HepG2 (cell line): ENCODE measurements around the gene KDM3B. TPM values are rescaled to one million over a fixed set of nuclear protein-coding genes. Genes with fewer than 3 reads are reported as not detected.
A peak's percentile ranks its signal among the peaks of the same experiment; 100 is the strongest.

Source experiments
- ATAD3A ChIP-seq: sonication (generic); formaldehyde crosslinking; IDR thresholded peaks from 2 replicates; pipeline ENCODE4 v1.4.0; 2020; ENCODE audit warnings: missing genetic modification reagents
- CENPT ChIP-seq: sonication (generic); formaldehyde crosslinking; IDR thresholded peaks from 2 replicates; pipeline ENCODE4 v1.8.0; 2022; ENCODE audit warnings: low read depth, mild to moderate bottlenecking, moderate library complexity, missing genetic modification reagents
- EP300 ChIP-seq, 3 experiments: sonication (generic) in 1 of 3; formaldehyde crosslinking in 1 of 3; IDR thresholded peaks; 2 replicates each; pipeline versions ENCODE4 v1.5.1 to v1.6.1; 2011 to 2020; ENCODE audit warnings: low read depth in 2 of 3, low read length in 2 of 3, borderline replicate concordance in 1 of 3, improper control_type of control experiment in 1 of 3, mild to moderate bottlenecking in 1 of 3, missing genetic modification reagents in 1 of 3, moderate library complexity in 1 of 3
- ERF ChIP-seq: IDR thresholded peaks from 2 replicates; pipeline ENCODE4 v1.6.1; 2018; ENCODE audit warnings: missing biosample characterization, missing genetic modification reagents
- FOXM1 ChIP-seq: sonication (generic); formaldehyde crosslinking; IDR thresholded peaks from 2 replicates; pipeline ENCODE4 v1.5.0; 2020; ENCODE audit warnings: missing genetic modification reagents
- HDAC6 ChIP-seq: fragments of 200-600 bp; sonication (generic); IDR thresholded peaks from 2 replicates; pipeline ENCODE4 v1.7.0; 2017; ENCODE audit warnings: mild to moderate bottlenecking, antibody characterized with exemption, low read length, low read depth
- MIXL1 ChIP-seq: IDR thresholded peaks from 2 replicates; pipeline ENCODE4 v1.6.1; 2016
- MYNN ChIP-seq: sonication (generic); formaldehyde crosslinking; IDR thresholded peaks from 2 replicates; pipeline ENCODE4 v1.4.0; 2020; ENCODE audit warnings: mild to moderate bottlenecking, low read depth, missing genetic modification reagents
- NFKBIZ ChIP-seq: IDR thresholded peaks from 2 replicates; pipeline ENCODE4 v1.6.1; 2018; ENCODE audit warnings: missing genetic modification reagents, missing compliant biosample characterization
- SMAD1 ChIP-seq: sonication (generic); formaldehyde crosslinking; IDR thresholded peaks from 2 replicates; pipeline ENCODE4 v1.4.0; 2020; ENCODE audit warnings: missing genetic modification reagents, low read depth, mild to moderate bottlenecking, borderline replicate concordance
- SP4 ChIP-seq: sonication (generic); formaldehyde crosslinking; IDR thresholded peaks from 2 replicates; pipeline ENCODE4 v1.8.1; 2023; ENCODE audit warnings: mild to moderate bottlenecking, missing genetic modification reagents
- TBX2 ChIP-seq: sonication (generic); formaldehyde crosslinking; IDR thresholded peaks from 2 replicates; pipeline ENCODE4 v1.5.0; 2020; ENCODE audit warnings: missing genetic modification reagents, mild to moderate bottlenecking, borderline replicate concordance
- ZBTB20 ChIP-seq: sonication (generic); formaldehyde crosslinking; IDR thresholded peaks from 2 replicates; pipeline ENCODE4 v1.8.1; 2023; ENCODE audit warnings: missing genetic modification reagents, low read depth, mild to moderate bottlenecking, borderline replicate concordance
- ZBTB42 ChIP-seq: sonication (generic); formaldehyde crosslinking; IDR thresholded peaks from 2 replicates; pipeline ENCODE4 v1.5.0; 2020; ENCODE audit warnings: mild to moderate bottlenecking, missing genetic modification reagents
- ZFP90 ChIP-seq: sonication (generic); formaldehyde crosslinking; IDR thresholded peaks from 2 replicates; pipeline ENCODE4 v1.8.0; 2022; ENCODE audit warnings: missing genetic modification reagents, mild to moderate bottlenecking, inconsistent platforms, borderline replicate concordance
- ZNF850 ChIP-seq: sonication (generic); formaldehyde crosslinking; conservative IDR thresholded peaks from 2 replicates; pipeline ENCODE4 v1.9.0; 2021; ENCODE audit warnings: mild to moderate bottlenecking, missing genetic modification reagents
- ZSCAN22 ChIP-seq: sonication (generic); formaldehyde crosslinking; IDR thresholded peaks from 2 replicates; pipeline ENCODE4 v1.4.0; 2020; ENCODE audit warnings: mild to moderate bottlenecking, missing genetic modification reagents
- polyA plus RNA-seq, 8 experiments: library from polyadenylated mRNA; depleted of rRNA in 3 of 8; stranded (reverse) in 7 of 8; unstranded in 1 of 8; fragments of >200 nt; fragmentation: Illumina TruSeq in 4 of 8; extraction: Trizol in 4 of 8; gene quantifications; 2 replicates each; pipeline versions ENCODE4 v1.2.1 to v1.2.3, GENCODE V29; 2011 to 2016; ENCODE audit warnings: low read depth in 4 of 8, missing spikeins in 1 of 8, mixed read lengths in 1 of 8; ENCODE audit not compliant: insufficient read depth in 1 of 8
- total RNA-seq, 5 experiments: library from RNA; depleted of rRNA; stranded (reverse); fragments of >200 nt; fragmentation: Illumina TruSeq; extraction: Trizol; gene quantifications; 2 replicates each; pipeline ENCODE4 v1.2.3, GENCODE V29; 2016; ENCODE audit warnings: low read depth in 1 of 5
- TF ChIP-seq, protein P1 (sequence below): sonication (generic); formaldehyde crosslinking; conservative IDR thresholded peaks from 2 replicates; pipeline ENCODE4 v1.4.0; 2020; ENCODE audit warnings: missing genetic modification reagents
- TF ChIP-seq, protein P2 (sequence below), 2 experiments: sonication (generic) in 1 of 2; formaldehyde crosslinking in 1 of 2; IDR thresholded peaks; 2 replicates each; pipeline versions ENCODE4 v1.5.1 to v1.6.1; 2011 to 2020; ENCODE audit warnings: borderline replicate concordance in 1 of 2, low read depth in 1 of 2, low read length in 1 of 2, mild to moderate bottlenecking in 1 of 2, missing genetic modification reagents in 1 of 2, moderate library complexity in 1 of 2
- TF ChIP-seq, protein P3 (sequence below): sonication (generic); formaldehyde crosslinking; IDR thresholded peaks from 2 replicates; pipeline ENCODE4 v1.4.0; 2020; ENCODE audit warnings: missing genetic modification reagents, borderline replicate concordance

Gene KDM3B
- total and polyA plus RNA-seq, 2 of the 13 experiments (the other 11 are each of a cell fraction or from before 2014, with no cell fraction given) = 19.7 to 34.3 TPM

DNA sequence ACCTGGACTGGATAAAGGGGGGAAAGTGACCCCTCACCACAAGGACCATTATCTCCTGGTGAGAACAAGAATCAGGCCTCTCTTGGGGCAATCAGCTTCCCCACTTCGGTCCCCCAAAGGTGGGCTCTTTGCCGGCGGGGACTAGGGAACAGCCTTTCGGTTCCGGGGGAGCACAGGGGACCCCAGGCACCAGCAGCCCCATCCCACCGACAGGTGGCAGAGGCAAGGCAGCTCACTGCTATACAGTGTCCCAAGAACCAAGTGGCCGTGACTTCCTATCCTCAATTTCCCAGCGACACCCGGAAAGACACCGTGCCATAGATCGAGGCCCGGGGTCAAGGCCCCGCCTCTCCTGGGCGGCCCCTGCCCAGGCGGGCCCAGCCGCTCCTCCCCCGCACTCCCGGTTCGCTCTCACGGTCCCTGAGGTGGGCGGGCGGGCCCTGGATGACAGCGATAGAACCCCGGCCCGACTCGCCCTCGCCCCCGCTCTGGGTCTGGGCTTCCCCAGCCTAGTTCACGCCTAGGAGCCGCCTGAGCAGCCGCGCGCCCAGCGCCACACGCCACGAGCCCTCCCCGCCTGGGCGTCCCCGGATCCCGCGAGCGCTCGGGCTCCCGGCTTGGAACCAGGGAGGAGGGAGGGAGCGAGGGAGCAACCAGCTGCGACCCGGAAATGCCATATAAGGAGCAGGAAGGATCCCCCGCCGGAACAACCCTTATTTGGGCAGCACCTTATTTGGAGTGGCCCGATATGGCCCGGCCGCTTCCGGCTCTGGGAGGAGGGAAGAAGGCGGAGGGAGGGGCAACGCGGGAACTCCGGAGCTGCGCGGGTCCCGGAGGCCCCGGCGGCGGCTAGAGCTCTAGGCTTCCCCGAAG, 112.1 kb downstream of the KDM3B start (continued):
- no peak; the same call in 1 of the 2 replicates for TF ChIP-seq ERF (CRISPR knock-in tag)
- no peak for TF ChIP-seq ZSCAN22 (CRISPR knock-in tag)
- TF ChIP-seq TBX2 = peak; percentile 60
- no peak for TF ChIP-seq CENPT (CRISPR knock-in tag)
- no peak for TF ChIP-seq ATAD3A (CRISPR knock-in tag)
- TF ChIP-seq, protein P1, sequence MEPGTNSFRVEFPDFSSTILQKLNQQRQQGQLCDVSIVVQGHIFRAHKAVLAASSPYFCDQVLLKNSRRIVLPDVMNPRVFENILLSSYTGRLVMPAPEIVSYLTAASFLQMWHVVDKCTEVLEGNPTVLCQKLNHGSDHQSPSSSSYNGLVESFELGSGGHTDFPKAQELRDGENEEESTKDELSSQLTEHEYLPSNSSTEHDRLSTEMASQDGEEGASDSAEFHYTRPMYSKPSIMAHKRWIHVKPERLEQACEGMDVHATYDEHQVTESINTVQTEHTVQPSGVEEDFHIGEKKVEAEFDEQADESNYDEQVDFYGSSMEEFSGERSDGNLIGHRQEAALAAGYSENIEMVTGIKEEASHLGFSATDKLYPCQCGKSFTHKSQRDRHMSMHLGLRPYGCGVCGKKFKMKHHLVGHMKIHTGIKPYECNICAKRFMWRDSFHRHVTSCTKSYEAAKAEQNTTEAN (CRISPR knock-in tag) = no peak
- no peak; the same call in 1 of the 2 replicates for TF ChIP-seq ZFP90 (CRISPR knock-in tag)
- no peak for TF ChIP-seq ZNF850 (CRISPR knock-in tag)
- no peak for TF ChIP-seq MIXL1
- TF ChIP-seq, protein P2, sequence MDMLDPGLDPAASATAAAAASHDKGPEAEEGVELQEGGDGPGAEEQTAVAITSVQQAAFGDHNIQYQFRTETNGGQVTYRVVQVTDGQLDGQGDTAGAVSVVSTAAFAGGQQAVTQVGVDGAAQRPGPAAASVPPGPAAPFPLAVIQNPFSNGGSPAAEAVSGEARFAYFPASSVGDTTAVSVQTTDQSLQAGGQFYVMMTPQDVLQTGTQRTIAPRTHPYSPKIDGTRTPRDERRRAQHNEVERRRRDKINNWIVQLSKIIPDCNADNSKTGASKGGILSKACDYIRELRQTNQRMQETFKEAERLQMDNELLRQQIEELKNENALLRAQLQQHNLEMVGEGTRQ (IDR thresholded peaks at IDR 0.05; ENCODE audit: low read depth, low read length) = no peak
- TF ChIP-seq, protein P2 (CRISPR knock-in tag; IDR thresholded peaks at IDR 0.05; ENCODE audit: borderline replicate concordance) = peak; percentile 98; the same call in 1 of the 2 replicates
- peak; percentile 38; the same call in 1 of the 2 replicates for TF ChIP-seq SMAD1 (CRISPR knock-in tag)
- TF ChIP-seq, protein P3, sequence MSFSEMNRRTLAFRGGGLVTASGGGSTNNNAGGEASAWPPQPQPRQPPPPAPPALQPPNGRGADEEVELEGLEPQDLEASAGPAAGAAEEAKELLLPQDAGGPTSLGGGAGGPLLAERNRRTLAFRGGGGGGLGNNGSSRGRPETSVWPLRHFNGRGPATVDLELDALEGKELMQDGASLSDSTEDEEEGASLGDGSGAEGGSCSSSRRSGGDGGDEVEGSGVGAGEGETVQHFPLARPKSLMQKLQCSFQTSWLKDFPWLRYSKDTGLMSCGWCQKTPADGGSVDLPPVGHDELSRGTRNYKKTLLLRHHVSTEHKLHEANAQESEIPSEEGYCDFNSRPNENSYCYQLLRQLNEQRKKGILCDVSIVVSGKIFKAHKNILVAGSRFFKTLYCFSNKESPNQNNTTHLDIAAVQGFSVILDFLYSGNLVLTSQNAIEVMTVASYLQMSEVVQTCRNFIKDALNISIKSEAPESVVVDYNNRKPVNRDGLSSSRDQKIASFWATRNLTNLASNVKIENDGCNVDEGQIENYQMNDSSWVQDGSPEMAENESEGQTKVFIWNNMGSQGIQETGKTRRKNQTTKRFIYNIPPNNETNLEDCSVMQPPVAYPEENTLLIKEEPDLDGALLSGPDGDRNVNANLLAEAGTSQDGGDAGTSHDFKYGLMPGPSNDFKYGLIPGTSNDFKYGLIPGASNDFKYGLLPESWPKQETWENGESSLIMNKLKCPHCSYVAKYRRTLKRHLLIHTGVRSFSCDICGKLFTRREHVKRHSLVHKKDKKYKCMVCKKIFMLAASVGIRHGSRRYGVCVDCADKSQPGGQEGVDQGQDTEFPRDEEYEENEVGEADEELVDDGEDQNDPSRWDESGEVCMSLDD = peak; percentile 18; the same call in 1 of the 2 replicates
- no peak for TF ChIP-seq ZBTB20 (CRISPR knock-in tag)
- no peak for TF ChIP-seq HDAC6
- no peak for TF ChIP-seq EP300 (IDR thresholded peaks at IDR 0.05; ENCODE audit: low read depth in 2 of 2, low read length in 2 of 2)
- peak; percentile 24; the same call in 1 of the 2 replicates for TF ChIP-seq EP300 (CRISPR knock-in tag; IDR thresholded peaks at IDR 0.05; ENCODE audit: borderline replicate concordance)
- peak; percentile 20; the same call in 1 of the 2 replicates for TF ChIP-seq MYNN (CRISPR knock-in tag)
- TF ChIP-seq FOXM1 = no peak
- TF ChIP-seq SP4 = no peak; the same call in 1 of the 2 replicates
- TF ChIP-seq ZBTB42 (CRISPR knock-in tag) = peak; percentile 76; the same call in 1 of the 2 replicates
- TF ChIP-seq NFKBIZ (CRISPR knock-in tag) = peak; percentile 64; the same call in 1 of the 2 replicates
